Thyroid gland (tissue), 4 donors: ENCODE measurements around the gene USH1G. TPM values are rescaled to one million over a fixed set of nuclear protein-coding genes. Genes with fewer than 3 reads are reported as not detected.
"Not testable (repeated sequence)": the region's sequence is repeated elsewhere in the genome, so short reads cannot be mapped to it uniquely, and the experiment has no call there.

Experiments
- DNase-seq, 2 donors: peaks; one replicate each; pipeline ENCODE4 v3.0.0-alpha.2; 2019
- H3K27ac ChIP-seq, 3 donors: fragments of 200-600 bp; sonication (generic); 1 replicate in 2 of 3; 2 replicates in 1 of 3; pipeline ENCODE4 v1.5.1; 2016 to 2019; ENCODE audit warnings: mild to moderate bottlenecking in 1 of 3, moderate library complexity in 1 of 3
- H3K27me3 ChIP-seq: fragments of 200-600 bp; sonication (generic); one replicate; pipeline ENCODE4 v1.5.1; 2019
- H3K36me3 ChIP-seq, 2 donors: fragments of 200-600 bp; sonication (generic); one replicate each; pipeline ENCODE4 v1.5.1; 2016 to 2019
- H3K4me1 ChIP-seq, 2 donors: fragments of 200-600 bp; sonication (generic); one replicate each; pipeline ENCODE4 v1.5.1; 2017 to 2019
- H3K4me3 ChIP-seq, 3 donors: fragments of 200-600 bp; sonication (generic); replicated peaks in 1 of 3; 1 replicate in 2 of 3; 2 replicates in 1 of 3; pipeline ENCODE4 v1.5.1; 2016; ENCODE audit warnings: mild to moderate bottlenecking in 1 of 3
- H3K9me3 ChIP-seq: fragments of 200-600 bp; sonication (generic); one replicate; pipeline ENCODE4 v1.5.1; 2017
- CTCF ChIP-seq, 6 experiments: fragments of 200-600 bp in 3 of 6; fragments of 450-650 bp in 3 of 6; sonication (generic) in 3 of 6; IDR thresholded peaks; one replicate each; pipeline ENCODE4 v1.5.1; 2016 to 2019; ENCODE audit warnings: antibody characterized with exemption in 6 of 6, mild to moderate bottlenecking in 2 of 6, inconsistent platforms in 1 of 6, moderate library complexity in 1 of 6
- POLR2A ChIP-seq, 2 donors: fragments of 450-650 bp; IDR thresholded peaks; one replicate each; pipeline ENCODE4 v1.6.1; 2017; ENCODE audit warnings: antibody characterized with exemption in 2 of 2, mild to moderate bottlenecking in 2 of 2, moderate library complexity in 1 of 2
- WGBS, 2 donors: methylation state at CpG; one replicate each; pipeline ENCODE4 v1.1.5; 2017; 5-methylcytosine and 5-hydroxymethylcytosine counted together
- intact Hi-C: fragments of 100-400 bp; cut with DNase I; formaldehyde crosslinking; loops from one replicate; pipeline ENCODE4 v1.15.1; 2023
- total RNA-seq, 4 donors: library from RNA; depleted of rRNA; stranded (reverse); fragments of >200 nt; gene quantifications; one replicate each; pipeline ENCODE4 v1.2.3, GENCODE V29; 2016

The USH1G gene
- total RNA-seq, 4 donors from 2014 or later: not detected

GRCh38 chr17:74919440-74920305 lies 3.4 kb downstream of the USH1G start:
- Histone ChIP-seq H3K4me1 (peaks cover 13 to 19% of the 10 kb centered on the region in 2 donors), H3K27ac (no peak overlapping the region), H3K27me3 (peaks cover 16% of the 10 kb centered on the region), H3K4me3 (no peak overlapping the region), H3K9me3 (no peaks in the 10 kb centered on the region), H3K36me3 (no peaks in the 10 kb centered on the region)
- intact Hi-C loops: no loop called here
- TF ChIP-seq CTCF (IDR thresholded peaks at IDR 0.05): peak in 1 of 6 experiments; percentile 9
- TF ChIP-seq POLR2A (IDR thresholded peaks at IDR 0.05): no peak
- WGBS, 2 donors: 44 to 62% methylated on average over 27 to 33 of the region's 67 CpGs
- DNase-seq: no peak

- Histone ChIP-seq H3K27me3 (peaks cover 9% of the 10 kb centered on the region), H3K4me3 (no peak overlapping the region), H3K36me3 (no peaks in the 10 kb centered on the region), H3K27ac (no peak overlapping the region), H3K4me1 (peaks cover 12% of the 10 kb centered on the region in 2 donors), H3K9me3 (no peaks in the 10 kb centered on the region)
- no peak for DNase-seq
- no peak for TF ChIP-seq CTCF (IDR thresholded peaks at IDR 0.05)
- no peak for TF ChIP-seq POLR2A (IDR thresholded peaks at IDR 0.05)
- WGBS, 2 donors: 83 to 86% methylated on average over 5 of the region's 5 CpGs
- intact Hi-C loops: no loop called here
Measured at GRCh38 chr17:74918906-74919305, 4.1 kb downstream of the USH1G start.

- Histone ChIP-seq H3K9me3 (no peaks in the 10 kb centered on the region), H3K36me3 (no peaks in the 10 kb centered on the region), H3K4me3 (no peak overlapping the region), H3K27ac (no peak overlapping the region), H3K4me1 (no peaks in the 10 kb centered on the region), H3K27me3 (no peaks in the 10 kb centered on the region)
- 67 to 76% methylated on average over 9 to 10 of the region's 10 CpGs for WGBS, 2 donors
- no peak for TF ChIP-seq CTCF (IDR thresholded peaks at IDR 0.05)
- no peak for TF ChIP-seq POLR2A (IDR thresholded peaks at IDR 0.05)
- intact Hi-C loops: no loop called here
- DNase-seq: no peak
Measured at GRCh38 chr17:74917430-74917829, 5.6 kb downstream of the USH1G start.

GRCh38 chr17:74916851-74917199 lies 6.2 kb downstream of the USH1G start:
- Histone ChIP-seq H3K27me3 (no peaks in the 10 kb centered on the region), H3K4me1 (no peaks in the 10 kb centered on the region), H3K27ac (no peak overlapping the region), H3K4me3 (no peak overlapping the region), H3K36me3 (no peaks in the 10 kb centered on the region), H3K9me3 (no peaks in the 10 kb centered on the region)
- whole genome bisulfite sequencing, 2 donors: 94 to 95% methylated on average over 11 of the region's 11 CpGs
- no peak for DNase-seq
- intact Hi-C loops: no loop called here
- TF ChIP-seq CTCF (IDR thresholded peaks at IDR 0.05): no peak
- TF ChIP-seq POLR2A (IDR thresholded peaks at IDR 0.05): no peak

GRCh38 chr17:74916136-74916850 lies 6.8 kb downstream of the USH1G start:
- H3K36me3 ChIP-seq: no peaks in the 10 kb centered on the region
- intact Hi-C loops: no loop called here
- no peaks in the 10 kb centered on the region for H3K9me3 ChIP-seq
- no peaks in the 10 kb centered on the region for H3K4me1 ChIP-seq
- no peak for DNase-seq
- H3K4me3 ChIP-seq: no peak overlapping the region
- H3K27ac ChIP-seq: no peak overlapping the region
- no peaks in the 10 kb centered on the region for H3K27me3 ChIP-seq
- 87 to 90% methylated on average over 9 to 12 of the region's 13 CpGs for WGBS, 2 donors
- no peak for TF ChIP-seq CTCF (IDR thresholded peaks at IDR 0.05)
- no peak for TF ChIP-seq POLR2A (IDR thresholded peaks at IDR 0.05)

- H3K27ac ChIP-seq, DNase-seq, H3K4me3 ChIP-seq, intact Hi-C loops, H3K27me3 ChIP-seq, H3K4me1 ChIP-seq, H3K9me3 ChIP-seq, H3K36me3 ChIP-seq: not testable (repeated sequence)
- WGBS, 2 donors: 72 to 78% methylated on average over 8 of the region's 8 CpGs
Measured at GRCh38 chr17:74911423-74911822, 11.6 kb downstream of the USH1G start.

- H3K36me3 ChIP-seq, DNase-seq, intact Hi-C loops, H3K27me3 ChIP-seq, H3K4me3 ChIP-seq, H3K4me1 ChIP-seq, H3K9me3 ChIP-seq, H3K27ac ChIP-seq: not testable (repeated sequence)
- 68 to 77% methylated on average over 4 of the region's 4 CpGs for WGBS, 2 donors
Measured at GRCh38 chr17:74909097-74909496, 14.0 kb downstream of the USH1G start.
